ENCODE measurements around the gene RNF225.

- no peak for TF ChIP-seq EZH2phosphoT487 (IDR thresholded peaks at IDR 0.05; ENCODE audit: borderline replicate concordance, low read depth, low read length)
- no peak for TF ChIP-seq CTCF (conservative IDR thresholded peaks at IDR 0.05; ENCODE audit: low read length)
These were observed 33.6 kb upstream of the RNF225 start for GRCh38 chr19:58361900-58362271.

All from OCI-LY7 (cell line).